Stimulated activated naive CD8-positive, alpha-beta T cell treated with anti-CD3 and anti-CD28 coated beads, Interleukin-15, Interleukin-2, amounts not matched to agents 100 U/mL and 50 U/mL, for 24 hours (primary cell): ENCODE data around the gene RELN.

Experiments used
- ATAC-seq: fragments of 150-1000 bp; cut with Tn5 transposase; one replicate; pipeline ENCODE4 v1.10.0; 2021
- DNase-seq: peaks from one replicate; pipeline ENCODE4 v3.0.0; 2021

Gene RELN

GRCh38 chr7:103990991-103991390 is 1.5 kb upstream of the RELN start:
- DNase-seq, result no peak
- peak; percentile 20 for ATAC-seq

- DNase-seq (peak; percentile 19), ATAC-seq (no peak)
Observed at GRCh38 chr7:103989785-103990767, 618 bp upstream of the RELN start.

GRCh38 chr7:103988468-103989199 is 824 bp downstream of the RELN start:
- ATAC-seq (no peak), DNase-seq (no peak)

GRCh38 chr7:103987451-103987850 is 2.0 kb downstream of the RELN start:
- ATAC-seq, result no peak
- DNase-seq, result no peak

GRCh38 chr7:103985565-103986126 is 3.8 kb downstream of the RELN start:
- DNase-seq (no peak), ATAC-seq (no peak)

- DNase-seq (no peak), ATAC-seq (no peak)
Observed at GRCh38 chr7:103984050-103984449, 5.4 kb downstream of the RELN start.

GRCh38 chr7:103983201-103983977 is 6.1 kb downstream of the RELN start:
- ATAC-seq (no peak), DNase-seq (no peak)

GRCh38 chr7:103981003-103981423 is 8.4 kb downstream of the RELN start:
- no peak for ATAC-seq
- DNase-seq, result no peak

- ATAC-seq (no peak), DNase-seq (no peak)
Observed at GRCh38 chr7:103972779-103973434, 16.6 kb downstream of the RELN start.

- no peak for ATAC-seq
- no peak for DNase-seq
Observed at GRCh38 chr7:103967401-103967800, 22.1 kb downstream of the RELN start.

- DNase-seq (no peak), ATAC-seq (no peak)
Observed at GRCh38 chr7:103966593-103967277, 22.7 kb downstream of the RELN start.

- ATAC-seq (no peak), DNase-seq (no peak)
Observed at GRCh38 chr7:103964269-103964668, 25.2 kb downstream of the RELN start.

GRCh38 chr7:103962070-103962469 is 27.4 kb downstream of the RELN start:
- no peak for ATAC-seq

GRCh38 chr7:103958284-103958818 is 31.1 kb downstream of the RELN start:
- no peak for DNase-seq
- ATAC-seq, result peak; percentile 48

More at GRCh38 chr7:103962070-103962469, 27.4 kb downstream of the RELN start:
- no peak for DNase-seq

- DNase-seq (no peak), ATAC-seq (no peak)
Observed at GRCh38 chr7:103955985-103956384, 33.5 kb downstream of the RELN start.

- ATAC-seq, result no peak
Observed at GRCh38 chr7:103952408-103952807, 37.0 kb downstream of the RELN start.

GRCh38 chr7:103951311-103951710 is 38.1 kb downstream of the RELN start:
- no peak for DNase-seq
- ATAC-seq, result no peak

More at GRCh38 chr7:103952408-103952807, 37.0 kb downstream of the RELN start:
- DNase-seq, result no peak

GRCh38 chr7:103949374-103949773 is 40.1 kb downstream of the RELN start:
- ATAC-seq (no peak), DNase-seq (no peak)

GRCh38 chr7:103947026-103947655 is 42.3 kb downstream of the RELN start:
- DNase-seq (no peak), ATAC-seq (no peak)
